SKM-1 (cell line): ENCODE data around the gene UBE2H.

Experiments
- DNase-seq: peaks from one replicate; lab custom pipeline; 2025; ENCODE audit not compliant: unreplicated experiment; lab: John Stamatoyannopoulos, UW

Gene UBE2H

DNA sequence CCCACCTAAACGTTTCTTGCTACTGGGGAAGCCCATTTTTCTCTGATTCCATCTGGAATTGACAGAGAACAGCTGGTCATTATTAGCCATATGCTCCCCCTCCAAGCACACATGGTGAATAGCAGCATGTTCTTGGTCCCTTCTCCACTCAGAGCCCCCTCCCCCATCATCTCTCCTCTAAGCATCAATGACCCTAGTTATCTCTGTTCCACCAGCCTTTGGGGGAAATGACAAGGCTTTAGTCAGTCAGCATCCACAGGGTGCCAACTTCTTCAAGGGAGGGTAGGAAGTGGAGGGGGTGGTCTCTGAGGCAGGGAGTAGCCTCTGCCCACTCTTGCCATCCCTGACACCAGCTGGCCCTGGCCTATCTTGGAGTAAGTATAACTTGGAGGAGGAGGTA, 163.1 kb downstream of the UBE2H start:
- no peak for DNase-seq

DNA sequence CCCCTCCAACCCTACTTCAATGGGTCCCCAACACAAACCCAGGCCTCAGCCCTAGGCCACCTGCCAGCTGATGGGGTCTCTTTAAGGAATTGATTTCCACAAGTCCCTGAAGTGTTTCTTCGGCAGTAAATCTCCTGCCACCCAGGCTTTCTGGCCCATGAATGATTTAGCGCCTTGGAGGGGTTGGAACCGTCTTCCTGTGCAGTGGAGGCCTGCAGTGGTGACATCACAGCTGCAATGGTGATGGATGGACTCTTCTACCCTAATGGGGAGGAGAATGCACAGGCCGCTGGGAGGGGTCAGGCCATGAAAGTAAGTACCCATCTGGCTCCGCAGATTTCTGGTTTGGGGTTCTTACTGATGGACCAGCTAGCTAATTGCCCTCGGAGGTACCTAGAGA, 163.8 kb downstream of the UBE2H start:
- DNase-seq, result no peak

DNA sequence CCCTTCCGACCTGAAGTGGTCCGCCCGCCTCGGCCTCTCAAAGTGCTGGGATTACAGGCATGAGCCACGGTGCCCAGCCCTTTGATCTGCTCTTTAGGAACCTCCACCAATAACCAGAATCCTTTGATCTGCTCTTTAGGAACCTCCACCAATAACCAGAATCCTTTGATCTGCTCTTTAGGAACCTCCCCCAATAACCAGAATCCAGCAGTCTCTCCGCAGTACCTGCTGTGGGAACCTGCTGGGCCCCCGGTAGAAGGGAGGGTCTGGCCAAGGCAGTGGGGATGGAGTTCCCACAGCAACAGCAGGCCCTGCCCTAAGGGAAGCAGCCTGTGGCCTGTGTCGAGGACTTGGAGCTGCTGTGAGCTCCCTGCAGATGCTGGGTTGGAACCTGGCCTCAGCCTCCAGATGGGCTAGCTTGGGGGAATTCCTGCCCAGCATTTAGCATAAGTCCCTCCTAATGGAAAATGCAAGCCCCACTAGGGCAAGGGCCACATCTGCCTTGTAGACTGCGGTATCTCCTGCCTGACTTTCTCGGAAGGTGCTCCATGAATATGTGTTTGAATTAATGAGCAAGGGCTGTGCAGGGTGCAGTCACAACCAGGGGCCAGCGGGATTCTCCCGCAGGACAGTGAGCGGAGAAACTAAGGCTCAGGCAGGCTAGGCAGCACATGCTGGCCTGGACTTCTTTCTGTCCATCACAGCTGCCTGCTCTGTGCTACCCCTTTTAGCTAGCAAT, 165.8 kb downstream of the UBE2H start:
- DNase-seq, result no peak

DNA sequence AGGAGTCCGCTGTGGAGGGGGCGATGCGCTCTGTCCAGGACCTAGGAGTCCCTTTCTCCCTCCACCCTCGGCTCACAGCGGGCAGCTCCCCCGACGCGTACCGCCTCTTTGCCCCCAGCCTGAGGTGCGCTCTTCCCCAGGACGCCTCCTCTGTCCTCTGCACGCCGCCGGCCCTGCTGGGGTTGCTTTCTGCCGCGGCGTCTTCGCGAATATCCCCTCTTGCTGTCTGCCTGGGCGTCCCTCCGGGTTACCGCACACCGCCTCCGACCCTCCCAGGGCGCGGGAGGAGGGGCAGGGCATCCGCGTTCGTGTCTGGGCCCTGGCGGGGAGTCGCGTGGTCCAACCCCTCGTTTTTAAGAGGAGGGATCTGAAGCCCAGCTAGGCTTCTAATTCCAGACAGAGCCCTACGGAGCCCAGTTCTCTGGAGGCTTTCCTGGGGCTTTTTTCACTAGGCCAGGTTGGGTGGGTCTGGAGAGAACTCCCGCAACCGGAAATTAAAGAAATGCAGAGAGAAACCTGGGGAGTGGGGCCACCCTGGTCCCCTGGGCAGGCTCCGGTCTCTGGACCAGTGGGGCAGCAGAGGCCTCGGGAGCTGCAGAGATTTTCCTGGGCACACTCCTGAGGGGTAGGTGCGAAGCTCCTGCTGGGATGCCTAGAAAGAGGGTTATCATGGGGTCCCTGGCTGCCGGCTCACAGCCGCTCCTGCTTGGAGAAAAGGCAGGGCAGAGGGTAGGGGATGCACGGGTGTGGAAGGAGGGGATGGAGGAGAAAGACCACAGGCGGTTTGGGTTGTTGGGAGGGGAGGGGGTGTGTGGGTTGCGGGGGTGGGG, 166.9 kb downstream of the UBE2H start:
- no peak for DNase-seq

DNA sequence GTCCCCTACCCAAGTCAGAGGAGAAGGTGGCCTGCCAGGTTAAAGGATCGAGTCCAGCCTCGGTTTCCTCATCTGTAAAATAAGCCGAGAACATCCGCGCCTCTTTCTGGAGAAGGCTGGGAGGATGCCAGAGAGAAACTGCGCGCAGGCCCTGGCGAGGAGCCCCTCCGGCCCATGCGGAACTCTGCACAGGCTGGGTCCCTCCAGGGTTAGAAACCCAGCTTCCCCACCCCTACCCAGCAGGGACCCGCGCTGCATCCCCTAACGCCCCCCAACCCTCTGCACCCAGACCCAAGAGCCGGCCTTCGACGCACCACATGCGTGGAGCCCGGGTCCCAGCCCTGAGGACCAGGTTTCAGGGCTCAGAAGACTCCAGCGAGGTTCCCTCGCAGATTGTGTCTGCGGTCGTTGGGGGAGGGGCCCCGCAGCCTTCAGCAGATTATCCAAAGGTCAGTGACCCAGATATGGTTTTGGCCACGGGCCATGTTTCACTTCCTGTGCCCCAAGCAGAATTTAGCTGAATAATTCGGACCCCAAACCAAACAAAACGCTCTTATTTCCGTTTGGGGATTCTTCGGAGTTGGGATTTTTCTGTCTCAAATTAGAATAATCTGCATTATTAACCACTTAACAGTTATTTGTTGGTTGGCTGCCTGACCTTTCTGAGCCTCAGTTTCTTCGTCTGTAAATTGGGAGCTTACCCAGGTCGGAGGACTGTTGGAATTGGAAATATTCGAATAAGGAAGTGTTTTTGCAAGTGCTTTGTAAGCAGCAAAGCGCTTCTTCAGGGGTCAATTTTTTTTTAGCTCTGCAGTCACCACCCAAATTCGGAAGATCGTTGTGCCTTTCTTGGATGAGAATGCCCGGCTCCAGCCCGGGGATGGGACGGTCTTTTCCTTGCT, 167.7 kb downstream of the UBE2H start:
- DNase-seq, result no peak

DNA sequence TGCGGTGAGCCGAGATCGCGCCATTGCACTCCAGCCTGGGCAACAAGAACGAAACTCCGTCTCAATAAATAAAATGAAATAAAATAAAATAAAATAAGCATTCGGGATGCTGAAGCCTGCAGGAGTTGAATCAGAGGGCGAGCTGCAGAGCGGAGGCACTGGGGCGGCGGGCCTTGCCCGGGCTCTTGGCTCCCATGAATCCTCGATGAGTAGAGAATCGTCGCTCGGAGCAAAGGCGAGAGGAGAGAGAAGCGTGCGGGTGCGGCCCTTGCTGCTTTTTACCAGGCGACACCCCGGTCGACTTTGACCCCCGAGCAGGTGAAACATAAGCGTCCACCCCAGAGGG, 168.3 kb downstream of the UBE2H start:
- no peak for DNase-seq

DNA sequence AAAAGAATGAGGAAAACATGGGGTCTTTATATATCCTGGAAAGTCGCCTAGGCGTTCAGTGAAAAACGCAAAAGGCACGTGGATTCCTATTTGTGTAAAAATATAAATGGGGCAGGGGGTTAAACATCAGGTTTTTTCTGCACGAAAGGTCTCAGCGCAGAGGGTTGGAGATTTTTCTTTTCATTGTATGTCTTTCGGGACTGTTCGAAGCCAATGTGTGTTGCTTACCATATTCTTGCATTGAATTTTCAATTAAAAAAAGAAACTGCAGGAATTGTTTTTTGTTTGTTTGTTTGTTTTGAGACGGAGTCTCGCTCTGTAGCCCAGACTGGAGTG, 169.2 kb downstream of the UBE2H start:
- DNase-seq, result no peak

DNA sequence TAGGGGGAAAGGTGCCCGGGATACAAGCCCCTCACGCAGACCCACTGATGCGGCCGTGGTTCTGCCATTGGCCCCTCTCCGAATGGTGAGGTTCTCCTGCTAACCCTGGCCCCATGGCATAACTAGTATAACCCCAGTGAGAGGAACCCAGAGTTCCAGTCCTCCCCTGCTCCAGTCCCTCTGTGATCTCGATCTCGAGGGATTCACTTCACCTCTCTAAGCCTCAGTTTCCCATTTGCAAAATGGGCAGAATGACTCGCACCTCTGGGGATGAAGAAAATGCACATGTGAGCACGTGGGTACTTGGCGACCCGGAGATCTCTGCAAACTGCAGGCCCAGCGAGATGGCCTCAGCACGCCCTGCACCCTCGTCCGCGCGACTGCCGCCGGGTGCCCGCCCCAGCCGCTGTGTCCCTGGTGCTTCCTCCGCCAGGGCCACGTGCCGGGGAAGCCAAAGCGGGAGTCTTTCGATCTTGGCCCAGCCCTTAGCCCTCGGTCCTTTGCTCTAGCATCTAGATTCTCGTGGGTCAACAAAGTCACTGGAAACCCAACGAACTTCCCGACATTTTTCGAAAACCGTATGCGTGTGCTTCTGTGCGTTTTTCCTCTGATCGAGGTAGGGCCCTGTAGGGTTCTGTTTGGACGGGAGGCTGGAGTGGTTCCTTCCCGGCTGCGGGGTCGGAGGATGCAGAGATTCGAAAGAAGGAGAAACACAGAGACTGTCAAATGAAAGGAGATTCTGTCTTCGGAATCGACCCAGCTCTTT, 169.8 kb downstream of the UBE2H start:
- DNase-seq, result no peak

DNA sequence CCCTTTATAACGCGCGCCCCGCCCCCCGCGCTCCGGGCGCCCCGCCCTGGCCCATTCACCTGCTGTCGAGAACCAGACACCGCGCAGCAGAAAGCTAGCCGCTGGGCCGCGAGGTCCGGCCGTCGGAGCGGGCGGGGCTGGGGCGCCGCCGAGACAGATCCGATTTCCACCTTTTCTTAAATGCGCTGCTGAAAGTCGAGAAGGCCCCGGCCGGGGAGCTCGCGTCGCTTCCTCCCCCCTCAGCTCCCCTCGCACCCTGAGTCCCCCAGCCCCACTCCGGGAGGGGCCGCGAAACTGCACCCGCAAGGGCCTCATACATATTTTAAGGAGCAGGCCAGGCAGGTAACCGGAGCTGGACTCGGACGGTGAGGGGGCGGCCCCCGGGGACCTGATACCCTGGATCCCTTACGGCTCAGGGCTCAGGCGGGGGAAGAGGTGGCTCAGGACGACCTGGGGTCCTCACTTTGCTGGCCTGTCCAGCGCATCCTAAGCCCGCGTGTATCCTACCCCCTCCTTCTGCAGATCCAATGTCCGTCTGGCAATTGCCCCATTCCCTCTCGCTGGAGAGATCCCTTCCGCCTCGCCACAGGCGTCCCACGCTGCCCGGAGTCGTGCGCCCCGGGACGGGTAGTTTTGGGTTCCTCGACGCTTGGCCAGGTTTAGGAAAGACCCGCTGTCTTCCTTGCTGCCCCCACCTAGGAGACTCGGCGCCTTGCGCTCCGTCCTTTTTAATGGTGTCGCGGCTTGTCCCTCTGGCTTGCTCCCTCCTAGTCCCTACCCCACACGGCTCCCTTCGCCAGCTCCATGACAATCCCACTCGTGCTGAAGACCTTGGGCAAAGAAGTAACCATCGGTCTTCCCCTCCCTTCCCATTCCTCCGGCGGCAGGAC, 170.6 kb downstream of the UBE2H start:
- DNase-seq, result no peak

DNA sequence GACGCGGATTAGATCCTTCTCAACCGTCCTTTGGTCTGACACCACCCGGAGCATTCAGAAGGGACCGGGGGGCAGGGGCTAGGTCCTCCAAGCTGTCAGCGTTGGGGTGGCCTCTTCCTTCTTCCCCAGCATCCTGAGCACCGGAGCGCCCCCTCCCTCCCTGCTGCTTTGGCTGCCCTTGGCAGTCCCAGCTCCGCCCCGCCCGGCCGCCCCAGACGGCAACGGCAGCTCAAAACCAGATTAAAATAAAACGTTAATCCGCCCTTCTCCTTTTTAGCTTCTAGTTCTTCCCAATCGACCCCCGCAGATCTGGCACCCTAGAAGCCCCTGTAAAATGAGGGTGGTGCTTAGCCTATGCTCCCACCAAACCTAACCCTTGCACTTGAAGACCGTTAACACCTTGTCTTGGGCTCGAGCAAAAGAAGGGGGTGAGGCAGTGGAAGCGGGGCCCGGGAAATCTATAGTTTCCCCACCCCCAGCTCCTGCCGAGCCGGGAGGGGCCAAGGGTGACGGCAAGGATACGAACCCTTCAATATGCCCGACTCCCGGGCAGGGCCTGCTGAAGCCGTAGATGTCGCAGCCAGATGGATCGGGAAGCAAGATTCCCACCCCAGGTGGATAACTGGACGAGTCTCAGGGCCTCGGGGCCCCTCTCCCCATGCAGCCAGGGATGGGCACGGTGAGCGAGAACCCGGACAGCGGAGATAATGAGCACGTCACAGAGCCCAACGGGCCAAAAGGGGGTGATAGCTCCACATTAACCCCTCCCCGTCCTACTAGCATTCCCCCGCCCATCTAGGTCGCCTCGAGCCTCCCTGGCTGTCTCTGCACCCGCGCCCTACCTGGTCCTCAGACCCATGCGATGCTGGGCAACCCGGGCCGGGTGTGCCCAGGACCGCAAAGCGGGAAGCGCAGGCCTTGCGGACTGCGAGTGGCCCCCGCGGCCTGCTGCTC, 171.5 kb downstream of the UBE2H start:
- DNase-seq, result no peak
